ENCODE data around the gene PCDHGA9.
"Not testable (repeated sequence)": the region's sequence is repeated elsewhere in the genome, so short reads cannot be mapped to it uniquely, and the experiment has no call there.

GRCh38 chr5:141414548-141415274 is 12.1 kb downstream of the PCDHGA9 start:
- TF ChIP-seq CTCF, POLR2A (IDR thresholded peaks at IDR 0.05): not testable (repeated sequence)

All from right lobe of liver (tissue), 4 donors.